ENCODE measurements around the gene SLC27A4. TPM values are rescaled to one million over a fixed set of nuclear protein-coding genes. Genes with fewer than 3 reads are reported as not detected.

The SLC27A4 gene
- total RNA-seq, 4 donors from 2014 or later: 14.3 to 34.3 (median 20.4) TPM

DNA sequence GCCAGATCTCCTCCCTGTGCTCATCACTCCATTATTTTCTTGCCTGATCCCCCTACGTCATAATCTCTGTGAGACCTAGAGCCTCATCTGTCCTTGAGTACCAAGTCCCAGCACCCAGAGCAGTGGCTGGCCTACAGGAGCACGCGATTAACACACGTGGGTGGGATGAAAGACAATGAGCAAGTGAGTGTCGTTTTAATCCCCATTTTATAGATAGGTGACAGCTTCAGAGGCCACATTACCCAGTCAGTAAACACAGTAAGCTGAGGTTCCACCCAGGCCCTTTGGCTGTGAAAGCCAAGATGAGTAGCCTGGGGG is 35.4 kb upstream of the SLC27A4 start:
- Histone ChIP-seq H3K4me1 (no peaks in the 10 kb centered on the region), H3K4me3 (no peak overlapping the region), H3K27me3 (no peaks in the 10 kb centered on the region), H3K27ac (no peak overlapping the region), H3K9me3 (no peaks in the 10 kb centered on the region), H3K36me3 (peaks cover 0 to 24% of the 10 kb centered on the region in 2 donors)
- ATAC-seq: no peak
- 33% methylated on average over 5 of the region's 5 CpGs; no CpG with 5 or more reads in 1 of the 2 donors for WGBS, 2 donors (ENCODE audit: low coverage in 1 of 2)
- TF ChIP-seq, protein P1, sequence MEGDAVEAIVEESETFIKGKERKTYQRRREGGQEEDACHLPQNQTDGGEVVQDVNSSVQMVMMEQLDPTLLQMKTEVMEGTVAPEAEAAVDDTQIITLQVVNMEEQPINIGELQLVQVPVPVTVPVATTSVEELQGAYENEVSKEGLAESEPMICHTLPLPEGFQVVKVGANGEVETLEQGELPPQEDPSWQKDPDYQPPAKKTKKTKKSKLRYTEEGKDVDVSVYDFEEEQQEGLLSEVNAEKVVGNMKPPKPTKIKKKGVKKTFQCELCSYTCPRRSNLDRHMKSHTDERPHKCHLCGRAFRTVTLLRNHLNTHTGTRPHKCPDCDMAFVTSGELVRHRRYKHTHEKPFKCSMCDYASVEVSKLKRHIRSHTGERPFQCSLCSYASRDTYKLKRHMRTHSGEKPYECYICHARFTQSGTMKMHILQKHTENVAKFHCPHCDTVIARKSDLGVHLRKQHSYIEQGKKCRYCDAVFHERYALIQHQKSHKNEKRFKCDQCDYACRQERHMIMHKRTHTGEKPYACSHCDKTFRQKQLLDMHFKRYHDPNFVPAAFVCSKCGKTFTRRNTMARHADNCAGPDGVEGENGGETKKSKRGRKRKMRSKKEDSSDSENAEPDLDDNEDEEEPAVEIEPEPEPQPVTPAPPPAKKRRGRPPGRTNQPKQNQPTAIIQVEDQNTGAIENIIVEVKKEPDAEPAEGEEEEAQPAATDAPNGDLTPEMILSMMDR (IDR thresholded peaks at IDR 0.05): no peak
- no peak for TF ChIP-seq POLR2A (IDR thresholded peaks at IDR 0.05)
- no peak for TF ChIP-seq POLR2AphosphoS5 (IDR thresholded peaks at IDR 0.05)
- TF ChIP-seq EP300 (IDR thresholded peaks at IDR 0.05): no peak

DNA sequence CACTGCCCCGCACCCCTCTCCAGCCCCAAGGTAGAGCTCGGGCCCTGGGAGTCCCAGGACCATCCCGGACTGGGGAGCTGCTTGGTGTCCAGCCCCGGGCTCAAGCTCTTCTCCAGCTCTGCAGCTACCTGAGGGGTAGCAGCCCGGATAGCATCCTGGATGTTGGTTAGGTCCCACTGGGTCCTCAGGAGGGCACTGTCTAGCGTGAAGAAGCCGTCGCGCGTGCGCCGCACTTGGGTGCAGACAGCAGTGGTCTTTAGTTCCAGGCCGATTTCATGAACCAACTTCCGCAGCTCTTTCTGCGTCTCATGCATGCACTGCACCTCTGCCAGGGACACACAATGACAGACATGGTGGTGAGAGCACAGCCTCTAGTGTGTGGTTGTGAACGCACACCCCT is 30.8 kb upstream of the SLC27A4 start:
- no peaks in the 10 kb centered on the region for H3K4me1 ChIP-seq
- no peak for TF ChIP-seq EP300 (IDR thresholded peaks at IDR 0.05)
- TF ChIP-seq POLR2AphosphoS5 (IDR thresholded peaks at IDR 0.05): no peak
- TF ChIP-seq POLR2A (IDR thresholded peaks at IDR 0.05): no peak
- TF ChIP-seq, protein P1 (IDR thresholded peaks at IDR 0.05): no peak

DNA sequence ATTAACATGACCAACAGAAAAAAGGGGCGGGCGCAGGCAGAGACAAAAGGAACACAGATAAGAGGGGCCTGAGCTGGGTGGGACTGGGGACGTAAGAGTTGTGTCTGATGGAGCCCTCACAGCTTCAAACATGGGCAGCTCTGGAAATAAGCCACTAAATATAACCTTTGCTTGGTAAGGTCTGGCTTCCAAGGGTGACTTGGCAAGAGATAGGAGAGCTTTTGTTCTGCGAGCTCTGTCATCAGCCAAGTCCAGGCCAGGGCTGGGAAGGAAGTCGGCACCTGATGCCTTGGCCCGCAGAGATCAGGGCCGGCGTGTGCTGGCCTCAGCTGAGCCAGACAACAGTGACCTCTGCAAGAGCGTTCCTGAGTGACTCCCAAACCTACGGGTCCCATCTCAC is 29.9 kb upstream of the SLC27A4 start:
- no peak overlapping the region for H3K27ac ChIP-seq
- H3K36me3 ChIP-seq: peaks cover 0 to 76% of the 10 kb centered on the region in 2 donors
- no peaks in the 10 kb centered on the region for H3K4me1 ChIP-seq
- no peaks in the 10 kb centered on the region for H3K9me3 ChIP-seq
- ATAC-seq: no peak
- WGBS, 2 donors (ENCODE audit: low coverage in 1 of 2): 89% methylated on average over 4 of the region's 10 CpGs; no CpG with 5 or more reads in 1 of the 2 donors
- TF ChIP-seq, protein P1 (IDR thresholded peaks at IDR 0.05): no peak
- TF ChIP-seq POLR2AphosphoS5 (IDR thresholded peaks at IDR 0.05): no peak
- no peak for TF ChIP-seq POLR2A (IDR thresholded peaks at IDR 0.05)
- no peak for TF ChIP-seq EP300 (IDR thresholded peaks at IDR 0.05)
- no peaks in the 10 kb centered on the region for H3K27me3 ChIP-seq
- no peak overlapping the region for H3K4me3 ChIP-seq

More for the DNA sequence above, 30.8 kb upstream of the SLC27A4 start:
- WGBS, 2 donors (ENCODE audit: low coverage in 1 of 2): 83 to 95% methylated on average over 1 to 3 of the region's 16 CpGs
- Histone ChIP-seq H3K36me3 (peaks cover 0 to 67% of the 10 kb centered on the region in 2 donors), H3K27ac (no peak overlapping the region), H3K27me3 (no peaks in the 10 kb centered on the region), H3K4me3 (no peak overlapping the region), H3K9me3 (no peaks in the 10 kb centered on the region)
- no peak for ATAC-seq

DNA sequence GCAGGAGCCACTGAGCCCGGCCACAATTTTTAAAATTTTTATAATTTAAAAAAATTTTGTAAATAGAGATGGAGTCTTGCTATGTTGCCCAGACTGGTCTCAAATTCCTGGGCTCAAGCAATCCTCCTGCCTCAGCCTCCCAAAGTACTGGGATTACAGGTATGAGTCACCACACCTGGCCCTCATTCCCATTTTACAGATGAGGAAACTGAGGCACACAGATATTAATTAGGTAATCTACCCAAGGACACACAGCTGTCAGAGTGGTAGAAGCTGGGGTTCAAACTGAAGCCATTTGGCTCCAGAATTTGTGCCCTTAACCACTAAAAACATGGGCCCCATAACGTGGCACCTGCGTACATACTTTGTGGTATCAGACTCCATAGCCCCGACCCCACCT is 25.6 kb upstream of the SLC27A4 start:
- peaks cover 0 to 97% of the 10 kb centered on the region in 2 donors for H3K36me3 ChIP-seq

DNA sequence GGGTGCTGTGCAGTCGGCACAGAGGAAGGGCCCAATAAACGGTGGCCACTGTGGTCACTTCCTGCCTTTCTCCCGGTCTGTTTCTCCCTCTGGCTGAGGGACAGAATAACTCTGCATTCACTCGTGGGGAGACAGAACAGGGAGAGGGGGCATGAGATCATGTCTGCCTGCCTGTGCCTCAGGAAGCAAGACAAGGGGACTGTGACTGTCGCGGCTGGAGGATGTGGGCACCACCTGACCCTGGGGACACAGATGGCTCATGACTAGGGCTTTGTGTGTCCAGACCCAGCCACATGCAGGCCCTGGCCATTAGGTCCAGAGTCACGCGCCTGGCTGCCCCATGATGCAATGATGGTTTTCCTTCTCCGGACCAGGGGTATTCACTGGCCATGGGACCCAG is 23.9 kb upstream of the SLC27A4 start:
- ATAC-seq: no peak
- Histone ChIP-seq H3K4me1 (peaks cover 0 to 10% (median 3%) of the 10 kb centered on the region in 3 donors), H3K36me3 (peaks cover 0 to 92% of the 10 kb centered on the region in 2 donors), H3K27me3 (no peaks in the 10 kb centered on the region), H3K27ac (no peak overlapping the region), H3K9me3 (no peaks in the 10 kb centered on the region), H3K4me3 (no peak overlapping the region)
- 49 to 94% methylated on average over 3 to 7 of the region's 9 CpGs for WGBS, 2 donors (ENCODE audit: low coverage in 1 of 2)
- TF ChIP-seq EP300 (IDR thresholded peaks at IDR 0.05) (no peak), POLR2A (IDR thresholded peaks at IDR 0.05) (no peak)

More for the DNA sequence above, 25.6 kb upstream of the SLC27A4 start:
- 90 to 95% methylated on average over 2 to 4 of the region's 4 CpGs for WGBS, 2 donors (ENCODE audit: low coverage in 1 of 2)
- Histone ChIP-seq H3K9me3 (no peaks in the 10 kb centered on the region), H3K4me3 (no peak overlapping the region), H3K4me1 (no peaks in the 10 kb centered on the region), H3K27me3 (no peaks in the 10 kb centered on the region), H3K27ac (no peak overlapping the region)
- TF ChIP-seq EP300 (IDR thresholded peaks at IDR 0.05) (no peak), POLR2AphosphoS5 (IDR thresholded peaks at IDR 0.05) (no peak), POLR2A (IDR thresholded peaks at IDR 0.05) (no peak)
- TF ChIP-seq, protein P1 (IDR thresholded peaks at IDR 0.05): no peak
- ATAC-seq: no peak
